SH-SY5Y (cell line): ENCODE results near the gene UBE2H.

Experiments used
- GATA2 ChIP-seq: IDR thresholded peaks from 2 replicates; pipeline ENCODE4 v1.6.1; 2011; ENCODE audit warnings: mild to moderate bottlenecking, low read depth, low read length
- GATA3 ChIP-seq: IDR thresholded peaks from 2 replicates; pipeline ENCODE4 v1.6.1; 2011; ENCODE audit warnings: low read depth, mild to moderate bottlenecking, low read length, moderate library complexity

- TF ChIP-seq GATA3 (no peak), GATA2 (no peak)
Observed at GRCh38 chr7:129841465-129841864, 111.3 kb downstream of the UBE2H start.
